Panc1 (cell line): Measurements from ENCODE around the gene ACSS3. TPM values are rescaled to one million over a fixed set of nuclear protein-coding genes. Genes with fewer than 3 reads are reported as not detected.

Experiments
- ATAC-seq: fragments of 200-7000 bp; cut with Tn5 transposase; 2 replicates; pipeline ENCODE4 v1.9.1; 2020; ENCODE audit warnings: mild to moderate bottlenecking, moderate library complexity
- BruUV-seq: library from RNA; stranded (reverse); fragments of 400-500 nt; replicated peaks from 2 replicates; lab custom pipeline; 2021; lab: Mats Ljungman, UMichigan
- CTCF ChIA-PET: fragments of 300-600 bp; sonication (Branson Sonifier 250); formaldehyde crosslinking; loops from one replicate; lab custom pipeline; 2022; ENCODE audit warnings: antibody characterized with exemption; lab: Charles Lee
- POLR2A ChIA-PET: fragments of 300-600 bp; sonication (Branson Sonifier 250); formaldehyde crosslinking; loops from one replicate; lab custom pipeline; 2022; ENCODE audit warnings: antibody characterized with exemption; lab: Charles Lee
- DNase-seq: peaks from one replicate; pipeline ENCODE4 v3.0.0-alpha.2; 2010; ENCODE audit warnings: low read depth, low spot score
- H3K27ac ChIP-seq: 2 replicates; pipeline ENCODE4 v1.5.1; 2011; ENCODE audit warnings: mild to moderate bottlenecking, low read length, inconsistent platforms
- H3K27me3 ChIP-seq: fragments of 200-500 bp; sonication (Bioruptor generic); 2 replicates; pipeline ENCODE4 v1.6.0; 2014; ENCODE audit warnings: low read length, inconsistent platforms; ENCODE audit not compliant: control insufficient read depth, insufficient read depth
- H3K36me3 ChIP-seq: fragments of 200-500 bp; sonication (Bioruptor generic); 2 replicates; pipeline ENCODE4 v1.5.1; 2014; ENCODE audit warnings: inconsistent platforms, mild to moderate bottlenecking, low read length, moderate library complexity; ENCODE audit not compliant: control insufficient read depth, insufficient read depth
- H3K4me1 ChIP-seq: 2 replicates; pipeline ENCODE4 v1.5.1; 2011; ENCODE audit warnings: inconsistent platforms, mild to moderate bottlenecking, low read length, moderate library complexity; ENCODE audit not compliant: control insufficient read depth, insufficient read depth
- H3K4me3 ChIP-seq, 2 experiments: 2 replicates each; pipeline ENCODE4 v1.5.1; 2011 to 2012; ENCODE audit warnings: low read depth in 2 of 2, low read length in 2 of 2, mild to moderate bottlenecking in 2 of 2, inconsistent platforms in 1 of 2, moderate library complexity in 1 of 2
- H3K9me3 ChIP-seq: fragments of 200-500 bp; sonication (Bioruptor generic); 2 replicates; pipeline ENCODE4 v1.5.1; 2014; ENCODE audit warnings: low read depth, mild to moderate bottlenecking, inconsistent platforms, low read length, moderate library complexity; ENCODE audit not compliant: control insufficient read depth, insufficient read depth
- CTCF ChIP-seq: fragments of 450-650 bp; IDR thresholded peaks from 2 replicates; pipeline ENCODE4 v1.5.1; 2017; ENCODE audit warnings: mild to moderate bottlenecking
- POLR2AphosphoS5 ChIP-seq: IDR thresholded peaks from 2 replicates; pipeline ENCODE4 v1.6.1; 2012; ENCODE audit warnings: mild to moderate bottlenecking, low read depth, low read length, moderate library complexity
- REST ChIP-seq, 2 experiments: IDR thresholded peaks; 2 replicates each; pipeline ENCODE4 v1.6.1; 2011 to 2012; ENCODE audit warnings: low read depth in 2 of 2, control low read depth in 1 of 2, low read length in 1 of 2, mild to moderate bottlenecking in 1 of 2, moderate library complexity in 1 of 2; ENCODE audit not compliant: insufficient read depth in 1 of 2
- SIN3A ChIP-seq: IDR thresholded peaks from 2 replicates; pipeline ENCODE4 v1.6.1; 2012; ENCODE audit warnings: low read depth, mild to moderate bottlenecking, low read length, moderate library complexity, borderline replicate concordance; ENCODE audit not compliant: insufficient read depth
- TCF7L2 ChIP-seq: IDR thresholded peaks from 2 replicates; pipeline ENCODE4 v1.6.1; 2011; ENCODE audit warnings: mild to moderate bottlenecking, low read depth, low read length, inconsistent platforms
- in situ Hi-C: cut with HindIII; loops from 2 replicates; pipeline ENCODE4 v1.10.0; 2016; ENCODE audit warnings: low sequenced_read_pairs, low pct_unique_long_range_greater_than_20kb
- intact Hi-C: fragments of 100-400 bp; cut with micrococcal nuclease; formaldehyde crosslinking; loops from one replicate; pipeline ENCODE4 v1.10.0; 2022; ENCODE audit not compliant: unreplicated experiment
- total RNA-seq: library from RNA; stranded (reverse); gene quantifications from one replicate; pipeline ENCODE4 v1.2.1, GENCODE V29; 2021; ENCODE audit not compliant: unreplicated experiment

ACSS3 gene
- total RNA-seq, 1 experiment from 2014 or later, result 0.10 TPM

- Histone ChIP-seq H3K36me3 (no peaks in the 10 kb centered on the region), H3K27me3 (no peaks in the 10 kb centered on the region), H3K27ac (no peak overlapping the region), H3K4me3 (no peak overlapping the region), H3K4me1 (no peaks in the 10 kb centered on the region), H3K9me3 (no peaks in the 10 kb centered on the region)
- ATAC-seq (peak; percentile 77), DNase-seq (peak; percentile 15)
- ChIA-PET CTCF (interaction anchor here (0.7 kb wide), 1 partner anchor 1926 kb away, joined by 4 read pairs; no protein-coding TSS in a partner anchor), POLR2A (no interaction called here)
- no TSS peak for BruUV-seq
- in situ Hi-C loops (no loop called here), intact Hi-C loops (loop anchor here (10.0 kb wide), 1 partner anchor 714 kb away; no protein-coding TSS in a partner anchor)
- no peak for TF ChIP-seq SIN3A
- TF ChIP-seq CTCF, result peak; percentile 82
Measured at GRCh38 chr12:81128930-81129554, 51.2 kb downstream of the ACSS3 start.

GRCh38 chr12:81136519-81136918 lies 58.6 kb downstream of the ACSS3 start:
- intact Hi-C loops (no loop called here), in situ Hi-C loops (no loop called here)
- no peaks in the 10 kb centered on the region for H3K9me3 ChIP-seq
- H3K4me1 ChIP-seq, result no peaks in the 10 kb centered on the region
- ChIA-PET POLR2A (no interaction called here), CTCF (interaction anchor here (0.8 kb wide), 1 partner anchor 189 kb away, joined by 3 read pairs; no protein-coding TSS in a partner anchor)
- no TSS peak for BruUV-seq
- H3K27me3 ChIP-seq, result no peaks in the 10 kb centered on the region
- DNase-seq, result no peak
- TF ChIP-seq POLR2AphosphoS5 (no peak), CTCF (no peak), SIN3A (no peak), TCF7L2 (no peak), REST (IDR thresholded peaks at IDR 0.05; ENCODE audit: insufficient read depth in 1 of 2, low read depth in 2 of 2, low read length in 1 of 2) (no peak)
- no peak overlapping the region for H3K4me3 ChIP-seq
- no peak overlapping the region for H3K27ac ChIP-seq
- H3K36me3 ChIP-seq, result no peaks in the 10 kb centered on the region
- ATAC-seq, result no peak
